Large intestine (tissue), 3 donors: ENCODE data around the gene MRO. TPM values are rescaled to one million over a fixed set of nuclear protein-coding genes. Genes with fewer than 3 reads are reported as not detected.
A peak's percentile ranks its signal among the peaks of the same experiment; 100 is the strongest.

Source experiments
- DNase-seq, 2 donors: peaks; one replicate each; pipeline versions ENCODE4 v3.0.0 to v3.0.0-alpha.2; 2013
- H3K27ac ChIP-seq: one replicate; pipeline ENCODE4 v1.5.1; 2013; ENCODE audit warnings: low read length
- H3K27me3 ChIP-seq: 2 replicates; pipeline ENCODE4 v1.6.1; 2013; ENCODE audit warnings: low read length; ENCODE audit not compliant: control insufficient read depth, insufficient read depth
- H3K36me3 ChIP-seq: 2 replicates; pipeline ENCODE4 v1.6.1; 2013; ENCODE audit warnings: low read length; ENCODE audit not compliant: control insufficient read depth, insufficient read depth
- H3K4me1 ChIP-seq: one replicate; pipeline ENCODE4 v1.6.1; 2013; ENCODE audit warnings: low read length; ENCODE audit not compliant: control insufficient read depth, insufficient read depth
- H3K4me3 ChIP-seq: one replicate; pipeline ENCODE4 v1.5.1; 2013; ENCODE audit warnings: low read length
- H3K9me3 ChIP-seq: one replicate; pipeline ENCODE4 v1.6.1; 2013; ENCODE audit warnings: mild to moderate bottlenecking, low read depth, low read length, moderate library complexity; ENCODE audit not compliant: control insufficient read depth
- WGBS: methylation state at CpG from one replicate; pipeline ENCODE4 v1.1.5; 2013; ENCODE audit warnings: low lambda C conversion rate; ENCODE audit not compliant: insufficient coverage; 5-methylcytosine and 5-hydroxymethylcytosine counted together
- polyA plus RNA-seq: library from polyadenylated mRNA; unstranded; fragments of 120-200 nt; gene quantifications from one replicate; pipeline ENCODE4 v1.2.1, GENCODE V29; 2013

The MRO gene
- polyA plus RNA-seq, 1 donor, result 14.6 TPM

DNA sequence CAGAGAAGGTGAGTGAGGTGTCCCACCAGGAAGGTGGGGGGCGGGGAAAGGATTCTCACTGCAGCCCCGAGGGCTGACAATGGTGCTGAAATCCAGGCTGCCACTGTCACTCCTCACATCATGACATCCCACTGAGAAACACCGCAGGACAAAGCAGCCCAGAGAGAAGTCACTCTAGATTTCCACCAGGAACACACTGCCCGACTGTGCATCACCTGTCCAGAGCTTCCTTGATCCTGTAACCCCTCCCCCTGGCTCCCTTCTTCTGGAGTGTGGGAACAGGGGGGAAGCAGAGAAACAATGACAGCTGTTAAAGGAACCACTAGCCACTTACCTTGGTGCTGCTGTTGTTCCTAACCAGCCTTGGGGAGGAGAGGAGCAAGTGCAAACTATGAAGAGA, 69.9 kb downstream of the MRO start:
- no peak overlapping the region for H3K4me3 ChIP-seq
- H3K27ac ChIP-seq, result no peak overlapping the region
- no CpG with 5 or more reads among the region's 4 CpGs for WGBS
- no peaks in the 10 kb centered on the region for H3K9me3 ChIP-seq
- no peak for DNase-seq
- H3K27me3 ChIP-seq, result no peaks in the 10 kb centered on the region
- peaks cover 3% of the 10 kb centered on the region for H3K4me1 ChIP-seq
- H3K36me3 ChIP-seq, result no peaks in the 10 kb centered on the region

DNA sequence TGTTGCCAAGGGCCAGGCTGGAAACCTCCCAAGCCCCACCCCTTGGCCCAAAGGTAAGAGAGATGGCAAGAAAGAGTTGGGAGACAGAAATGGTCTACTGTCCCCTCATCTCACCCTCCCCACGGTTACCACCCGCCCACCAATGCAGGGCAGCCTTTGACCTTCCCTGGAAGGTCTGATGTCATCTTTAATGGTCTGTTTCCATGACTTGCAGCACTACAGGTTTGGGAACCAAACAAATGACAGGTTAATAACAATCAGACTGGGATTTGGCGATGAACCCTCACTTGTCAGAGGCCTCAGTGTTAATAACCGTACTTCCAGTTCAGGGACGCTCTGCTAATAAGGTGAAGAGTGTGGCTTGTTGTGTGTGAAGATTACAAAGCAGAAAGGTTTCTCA, 70.4 kb downstream of the MRO start:
- peak in 1 of 2 donors; percentile 44 for DNase-seq
- Histone ChIP-seq H3K4me1 (peaks cover 3% of the 10 kb centered on the region), H3K36me3 (no peaks in the 10 kb centered on the region), H3K9me3 (no peaks in the 10 kb centered on the region), H3K27ac (no peak overlapping the region), H3K27me3 (no peaks in the 10 kb centered on the region), H3K4me3 (no peak overlapping the region)
- WGBS, result no CpG with 5 or more reads among the region's 5 CpGs

DNA sequence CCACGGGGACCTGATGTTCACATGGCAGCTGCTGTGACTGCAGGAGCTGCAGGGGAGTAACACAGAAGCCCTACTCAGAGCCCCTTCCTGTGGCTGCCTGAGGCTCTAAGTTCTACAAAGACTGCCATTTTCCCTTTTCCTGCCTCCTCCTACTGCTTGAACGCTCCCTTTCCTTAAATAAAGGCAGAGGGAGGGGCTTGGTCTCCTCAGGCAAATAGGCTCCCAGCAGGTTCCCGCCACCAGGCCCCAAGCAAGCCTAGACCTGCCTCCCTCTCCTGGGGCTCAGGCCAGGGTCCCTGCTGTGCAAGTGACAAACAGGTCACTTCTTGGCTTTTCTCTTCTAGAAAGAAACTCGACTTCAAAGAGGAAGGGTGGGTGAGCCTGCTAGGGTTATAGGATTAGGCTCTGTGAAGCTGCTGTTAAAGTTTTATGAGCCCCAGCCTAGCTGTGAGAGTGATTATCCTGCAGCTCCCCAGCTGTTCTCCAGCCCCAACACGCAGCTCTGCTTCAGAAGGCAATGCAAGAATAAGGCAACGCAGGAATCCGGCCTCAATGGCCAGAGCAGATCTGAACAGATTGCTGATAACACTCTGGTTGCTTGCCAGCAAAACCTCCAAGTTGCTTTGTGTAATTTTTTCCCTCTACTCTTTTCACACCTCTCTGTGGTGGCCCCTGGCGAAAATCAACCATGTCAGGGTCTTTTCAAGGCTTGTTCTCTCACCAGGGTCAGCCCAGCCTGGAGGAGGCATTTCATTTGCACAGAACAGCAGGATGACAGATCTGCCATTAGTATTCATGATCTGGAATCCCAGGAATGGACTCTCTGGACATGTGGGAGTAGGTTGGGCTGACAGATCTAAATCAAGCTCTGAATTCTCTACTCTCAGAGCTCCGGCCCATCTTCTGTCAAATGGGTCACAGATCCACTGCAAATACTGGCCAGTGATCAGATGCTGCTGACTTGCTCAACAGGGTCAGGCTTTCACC, 71.3 kb downstream of the MRO start:
- Histone ChIP-seq H3K4me3 (no peak overlapping the region), H3K36me3 (no peaks in the 10 kb centered on the region), H3K27ac (no peak overlapping the region), H3K9me3 (no peaks in the 10 kb centered on the region), H3K27me3 (no peaks in the 10 kb centered on the region), H3K4me1 (peaks cover 3% of the 10 kb centered on the region)
- no CpG with 5 or more reads among the region's 9 CpGs for WGBS
- peak in 1 of 2 donors; percentile 20 for DNase-seq

GRCh38 chr18:50747849-50748242, 72.0 kb downstream of the MRO start:
- no peaks in the 10 kb centered on the region for H3K27me3 ChIP-seq
- 0% methylated on average over 1 of the region's 1 CpG for whole genome bisulfite sequencing
- H3K27ac ChIP-seq, result no peak overlapping the region
- no peaks in the 10 kb centered on the region for H3K36me3 ChIP-seq
- DNase-seq, result no peak
- H3K4me1 ChIP-seq, result peaks cover 3% of the 10 kb centered on the region
- H3K9me3 ChIP-seq, result no peaks in the 10 kb centered on the region
- no peak overlapping the region for H3K4me3 ChIP-seq

GRCh38 chr18:50745945-50746344, 73.9 kb downstream of the MRO start:
- Histone ChIP-seq H3K4me1 (peaks cover 3% of the 10 kb centered on the region), H3K4me3 (no peak overlapping the region), H3K27ac (no peak overlapping the region), H3K9me3 (no peaks in the 10 kb centered on the region), H3K36me3 (no peaks in the 10 kb centered on the region), H3K27me3 (no peaks in the 10 kb centered on the region)
- no peak for DNase-seq
- 90% methylated on average over 3 of the region's 5 CpGs for WGBS

Other genes starting within 250 kb of the MRO start
- 50.2 TPM for gene ME2, start 59.1 kb upstream of the MRO start, polyA plus RNA-seq
- gene ELAC1, start 148.0 kb upstream of the MRO start, polyA plus RNA-seq, result 11.8 TPM
- gene SMAD4, start 210.2 kb upstream of the MRO start, polyA plus RNA-seq, result 94.0 TPM